Tibial nerve (tissue), 4 donors: ENCODE data around the gene PNPLA2.

Source experiments
- CTCF ChIP-seq, 5 experiments: fragments of 200-600 bp in 3 of 5; fragments of 450-650 bp in 2 of 5; sonication (generic) in 3 of 5; IDR thresholded peaks; one replicate each; pipeline ENCODE4 v1.5.1; 2016 to 2019; ENCODE audit warnings: antibody characterized with exemption in 5 of 5, mild to moderate bottlenecking in 3 of 5, moderate library complexity in 2 of 5
- EP300 ChIP-seq, 2 donors: sonication (generic); formaldehyde crosslinking; IDR thresholded peaks; one replicate each; pipeline ENCODE4 v1.6.1; 2017; ENCODE audit warnings: antibody characterized with exemption in 2 of 2, mild to moderate bottlenecking in 1 of 2
- POLR2A ChIP-seq, 2 donors: fragments of 450-650 bp; IDR thresholded peaks; one replicate each; pipeline ENCODE4 v1.6.1; 2017; ENCODE audit warnings: antibody characterized with exemption in 2 of 2, mild to moderate bottlenecking in 2 of 2, moderate library complexity in 2 of 2

- no peak for TF ChIP-seq CTCF (IDR thresholded peaks at IDR 0.05)
- no peak for TF ChIP-seq POLR2A (IDR thresholded peaks at IDR 0.05)
- TF ChIP-seq EP300 (IDR thresholded peaks at IDR 0.05) = no peak
These were observed 36.6 kb downstream of the PNPLA2 start for GRCh38 chr11:855330-855674.
